HUES6 (cell line): Measurements from ENCODE around the gene C6orf89.

Experiments
- H3K27ac ChIP-seq: 2 replicates; pipeline ENCODE4 v1.7.0; 2013; ENCODE audit warnings: low read depth, mild to moderate bottlenecking, low read length, inconsistent platforms
- H3K27me3 ChIP-seq: 2 replicates; pipeline ENCODE4 v1.6.1; 2013; ENCODE audit warnings: low read length; ENCODE audit not compliant: control insufficient read depth, insufficient read depth
- H3K36me3 ChIP-seq: 2 replicates; pipeline ENCODE4 v1.6.1; 2013; ENCODE audit warnings: low read length; ENCODE audit not compliant: control insufficient read depth, insufficient read depth
- H3K4me1 ChIP-seq: 2 replicates; pipeline ENCODE4 v1.6.1; 2013; ENCODE audit warnings: low read length; ENCODE audit not compliant: control insufficient read depth, insufficient read depth
- H3K4me3 ChIP-seq: 2 replicates; pipeline ENCODE4 v1.5.1; 2013; ENCODE audit warnings: low read depth, low read length
- H3K9ac ChIP-seq: one replicate; pipeline ENCODE4 v1.6.1; 2013; ENCODE audit warnings: mild to moderate bottlenecking, low read length
- H3K9me3 ChIP-seq: 2 replicates; pipeline ENCODE4 v1.6.1; 2013; ENCODE audit warnings: low read depth, low read length; ENCODE audit not compliant: control insufficient read depth, insufficient read depth

The C6orf89 gene, protein sequence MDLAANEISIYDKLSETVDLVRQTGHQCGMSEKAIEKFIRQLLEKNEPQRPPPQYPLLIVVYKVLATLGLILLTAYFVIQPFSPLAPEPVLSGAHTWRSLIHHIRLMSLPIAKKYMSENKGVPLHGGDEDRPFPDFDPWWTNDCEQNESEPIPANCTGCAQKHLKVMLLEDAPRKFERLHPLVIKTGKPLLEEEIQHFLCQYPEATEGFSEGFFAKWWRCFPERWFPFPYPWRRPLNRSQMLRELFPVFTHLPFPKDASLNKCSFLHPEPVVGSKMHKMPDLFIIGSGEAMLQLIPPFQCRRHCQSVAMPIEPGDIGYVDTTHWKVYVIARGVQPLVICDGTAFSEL

DNA sequence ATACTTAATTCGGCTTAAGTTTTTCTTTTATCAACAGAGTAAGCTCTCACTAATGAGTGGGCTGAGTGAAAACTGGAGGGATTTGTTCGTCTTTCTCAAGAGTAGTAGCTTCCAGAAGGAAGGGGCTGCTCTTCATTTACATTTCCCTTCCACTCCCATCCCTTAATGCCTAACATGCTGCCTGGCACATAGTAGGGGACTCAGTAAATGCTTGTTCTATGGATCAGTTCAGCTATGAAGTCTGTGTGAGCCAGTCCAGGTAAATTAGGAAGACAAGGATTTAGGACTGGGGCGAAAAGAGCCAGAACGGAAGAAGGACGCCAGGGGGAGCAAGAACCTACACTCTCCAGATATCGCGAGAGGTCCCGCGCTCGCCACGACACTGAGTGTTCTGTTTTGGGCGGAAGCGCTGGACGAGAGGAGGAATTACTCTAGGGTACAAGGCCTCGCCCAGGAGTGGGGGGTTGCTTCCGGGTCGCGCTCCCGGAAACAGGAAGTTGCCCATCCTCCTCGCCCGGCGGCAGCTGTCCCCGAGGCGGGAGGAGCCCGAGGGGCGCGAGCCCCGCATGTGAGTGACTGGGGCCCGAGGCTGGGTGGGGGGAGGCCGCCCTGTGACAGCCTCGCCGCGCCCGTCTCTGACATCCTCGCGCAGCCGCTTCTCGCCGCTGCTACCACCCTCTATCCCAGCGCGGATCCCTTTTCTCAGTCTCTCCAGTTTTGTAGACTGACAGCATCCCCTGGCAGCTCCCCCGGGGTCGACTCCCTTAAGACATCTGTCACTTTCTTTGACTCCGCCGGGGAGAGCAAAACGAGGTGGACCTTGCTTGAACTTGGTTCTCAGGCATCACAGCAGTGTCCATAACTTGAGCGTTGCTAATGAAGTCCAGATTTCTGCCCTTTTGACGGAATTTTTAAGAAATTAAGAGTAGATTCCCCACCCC lies at the start of gene C6orf89:
Gene C6orf89, plus strand, starts transcription at position 492 of the 941 bp plus-strand sequence. CDS start 13,493 bp downstream, outside the sequence.
- H3K9me3 ChIP-seq = peaks cover 4% of the 10 kb centered on the region
- H3K4me3 ChIP-seq = peak within 1 kb of the TSS; percentile 79
- peaks cover 5% of the 10 kb centered on the region for H3K4me1 ChIP-seq
- peak within 1 kb of the TSS; percentile 37 for H3K9ac ChIP-seq
- H3K27me3 ChIP-seq = no peaks in the 10 kb centered on the region
- H3K36me3 ChIP-seq = no peaks in the 10 kb centered on the region
- H3K27ac ChIP-seq = peak within 1 kb of the TSS; percentile 19; the same call in 1 of the 2 replicates

DNA sequence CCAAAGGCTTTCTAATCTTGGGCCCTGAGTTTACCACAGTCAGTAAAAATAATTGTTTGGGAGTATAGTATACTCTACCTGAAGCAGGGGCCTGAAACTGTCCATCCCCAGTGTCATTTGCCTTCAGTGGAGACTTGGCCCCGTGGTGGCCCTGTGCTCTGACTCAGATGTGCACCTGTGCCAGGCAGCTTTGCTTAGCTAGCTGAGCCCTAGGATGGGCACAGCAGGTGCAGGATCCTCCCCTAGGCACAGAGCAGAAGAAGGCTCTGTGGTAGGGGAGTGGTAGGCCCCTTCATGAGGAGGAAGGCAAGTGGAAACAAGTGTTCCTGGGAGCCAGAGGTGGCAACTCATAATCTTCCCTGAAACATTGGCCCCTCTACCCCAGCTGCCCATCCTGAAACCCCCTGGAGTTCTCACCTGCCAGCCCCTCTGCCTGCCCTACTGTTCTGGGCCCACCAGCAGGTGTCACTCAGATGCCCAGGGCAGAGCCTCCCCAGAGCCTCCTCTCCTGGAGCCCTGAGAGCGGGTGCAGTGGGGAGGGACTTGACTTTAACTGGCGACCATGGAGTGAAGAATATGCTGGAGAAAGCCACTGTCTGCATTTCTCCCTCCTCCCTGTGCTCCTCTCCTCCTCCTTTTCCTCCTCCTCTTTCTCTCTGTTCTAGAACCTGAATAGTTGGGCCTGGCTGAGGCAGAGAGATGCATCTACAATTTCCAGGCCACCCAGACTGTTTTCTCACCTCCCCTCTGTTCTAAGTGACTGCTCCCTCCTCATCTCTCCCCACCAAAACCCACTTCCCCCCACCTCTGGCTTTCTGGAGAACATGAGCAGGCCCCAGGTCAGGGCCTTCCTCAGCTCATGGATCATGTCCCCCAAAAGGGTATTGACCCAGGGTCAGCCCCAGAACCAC lies 49.4 kb upstream of the C6orf89 start:
- H3K4me1 ChIP-seq = peaks cover 17% of the 10 kb centered on the region
- no peaks in the 10 kb centered on the region for H3K36me3 ChIP-seq
- no peak overlapping the region for H3K4me3 ChIP-seq
- no peak overlapping the region for H3K9ac ChIP-seq
- no peak overlapping the region for H3K27ac ChIP-seq
- peaks cover 4% of the 10 kb centered on the region; the same call in 1 of the 2 replicates for H3K9me3 ChIP-seq
- H3K27me3 ChIP-seq = peaks cover 66% of the 10 kb centered on the region

GRCh38 chr6:36837022-36837339 lies 48.8 kb upstream of the C6orf89 start:
- peaks cover 17% of the 10 kb centered on the region for H3K4me1 ChIP-seq
- no peaks in the 10 kb centered on the region for H3K36me3 ChIP-seq
- H3K4me3 ChIP-seq = no peak overlapping the region
- peaks cover 4% of the 10 kb centered on the region; the same call in 1 of the 2 replicates for H3K9me3 ChIP-seq
- no peak overlapping the region for H3K27ac ChIP-seq
- peaks cover 72% of the 10 kb centered on the region for H3K27me3 ChIP-seq
- H3K9ac ChIP-seq = no peak overlapping the region

DNA sequence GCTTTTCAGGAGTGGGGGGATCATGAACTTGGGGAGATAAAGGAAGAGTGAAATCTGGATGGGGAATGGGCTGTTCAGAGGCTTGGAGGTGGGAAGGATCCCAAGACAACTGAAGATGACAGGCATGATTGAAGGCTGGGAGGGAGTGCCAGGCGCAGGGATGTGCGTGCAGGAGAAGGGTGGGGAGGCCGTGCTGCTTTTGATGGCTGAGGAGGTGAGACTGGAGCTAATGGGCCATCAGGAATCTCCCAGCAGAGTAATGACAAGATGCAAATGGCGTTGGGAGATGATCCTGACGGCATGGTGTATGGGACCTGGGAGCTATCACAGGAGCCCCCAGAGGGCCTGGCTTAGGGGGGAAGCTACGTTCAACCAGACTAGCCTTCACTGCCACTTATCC lies 48.1 kb upstream of the C6orf89 start:
- Histone ChIP-seq H3K27me3 (peaks cover 74% of the 10 kb centered on the region), H3K4me3 (no peak overlapping the region), H3K36me3 (no peaks in the 10 kb centered on the region), H3K27ac (no peak overlapping the region), H3K9ac (no peak overlapping the region), H3K9me3 (peaks cover 4% of the 10 kb centered on the region; the same call in 1 of the 2 replicates), H3K4me1 (peaks cover 17% of the 10 kb centered on the region)

DNA sequence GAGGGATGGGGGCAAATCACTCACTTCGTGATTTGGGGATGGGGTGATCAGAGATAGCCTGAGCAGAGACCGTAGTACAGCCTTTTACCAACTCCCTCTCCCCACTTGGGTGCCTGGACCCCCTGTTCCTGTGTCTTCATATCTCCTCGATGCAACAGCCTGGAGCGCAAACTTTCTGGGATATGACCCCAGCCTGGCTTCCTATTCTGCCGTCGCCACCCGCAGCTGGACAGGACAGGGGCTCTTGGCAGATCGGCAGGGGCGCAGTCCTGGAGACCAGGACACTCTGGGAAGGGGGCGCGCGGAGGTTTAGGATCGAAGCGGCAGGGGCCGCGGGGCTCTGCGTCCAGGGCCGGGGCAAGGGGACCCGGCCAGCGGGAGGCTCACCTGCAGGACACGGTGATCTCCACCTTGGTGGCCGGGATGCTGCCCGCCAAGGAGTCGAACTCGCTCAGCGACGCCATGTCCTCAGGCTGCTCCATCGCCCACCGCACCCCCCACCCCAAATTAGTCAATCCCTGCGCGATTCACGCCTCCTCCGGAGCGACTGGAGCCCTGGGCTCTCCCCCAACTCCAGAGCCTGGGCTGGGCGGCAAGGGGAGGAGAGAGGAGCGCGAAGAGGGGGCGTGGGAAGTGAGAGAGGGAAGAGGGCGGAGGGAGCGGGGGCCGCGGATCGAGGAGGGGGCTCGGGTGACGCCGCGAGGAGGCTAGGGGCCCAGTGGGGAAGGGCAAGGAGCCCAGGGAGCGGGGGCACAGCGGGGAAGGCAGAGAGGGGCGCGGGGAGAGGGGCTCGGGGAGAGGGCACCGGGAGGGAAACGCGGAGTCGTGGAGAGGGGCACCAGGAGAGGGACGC lies 46.6 kb upstream of the C6orf89 start, which contains the start of gene CPNE5:
Gene CPNE5, minus strand, starts transcription at position 549 of the 853 bp plus-strand sequence. Its CDS starts 67 bp downstream, at position 482.
- H3K27ac ChIP-seq = no peak within 1 kb of the TSS
- H3K27me3 ChIP-seq = peaks cover 77% of the 10 kb centered on the region
- H3K9me3 ChIP-seq = no peaks in the 10 kb centered on the region
- peaks cover 17% of the 10 kb centered on the region for H3K4me1 ChIP-seq
- H3K36me3 ChIP-seq = no peaks in the 10 kb centered on the region
- no peak within 1 kb of the TSS for H3K9ac ChIP-seq
- peak within 1 kb of the TSS; percentile 64 for H3K4me3 ChIP-seq

- peak overlapping the region; percentile 64 for H3K4me3 ChIP-seq
- H3K27me3 ChIP-seq = peaks cover 76% of the 10 kb centered on the region
- no peak overlapping the region for H3K9ac ChIP-seq
- no peaks in the 10 kb centered on the region for H3K36me3 ChIP-seq
- H3K4me1 ChIP-seq = peaks cover 16% of the 10 kb centered on the region
- no peak overlapping the region for H3K27ac ChIP-seq
- no peaks in the 10 kb centered on the region for H3K9me3 ChIP-seq
Observed at GRCh38 chr6:36839749-36840431, 45.9 kb upstream of the C6orf89 start.

- peak overlapping the region; percentile 64 for H3K4me3 ChIP-seq
Observed at GRCh38 chr6:36840432-36841403, 45.0 kb upstream of the C6orf89 start.

GRCh38 chr6:36841756-36842155 lies 44.0 kb upstream of the C6orf89 start:
- H3K27ac ChIP-seq = no peak overlapping the region
- no peaks in the 10 kb centered on the region for H3K9me3 ChIP-seq
- peaks cover 11% of the 10 kb centered on the region for H3K4me1 ChIP-seq
- H3K9ac ChIP-seq = no peak overlapping the region
- H3K36me3 ChIP-seq = no peaks in the 10 kb centered on the region
- H3K4me3 ChIP-seq = no peak overlapping the region
- peaks cover 57% of the 10 kb centered on the region for H3K27me3 ChIP-seq

More at GRCh38 chr6:36840432-36841403, 45.0 kb upstream of the C6orf89 start:
- Histone ChIP-seq H3K27me3 (peaks cover 67% of the 10 kb centered on the region), H3K9ac (no peak overlapping the region), H3K27ac (no peak overlapping the region), H3K9me3 (no peaks in the 10 kb centered on the region), H3K36me3 (no peaks in the 10 kb centered on the region), H3K4me1 (peaks cover 11% of the 10 kb centered on the region)

DNA sequence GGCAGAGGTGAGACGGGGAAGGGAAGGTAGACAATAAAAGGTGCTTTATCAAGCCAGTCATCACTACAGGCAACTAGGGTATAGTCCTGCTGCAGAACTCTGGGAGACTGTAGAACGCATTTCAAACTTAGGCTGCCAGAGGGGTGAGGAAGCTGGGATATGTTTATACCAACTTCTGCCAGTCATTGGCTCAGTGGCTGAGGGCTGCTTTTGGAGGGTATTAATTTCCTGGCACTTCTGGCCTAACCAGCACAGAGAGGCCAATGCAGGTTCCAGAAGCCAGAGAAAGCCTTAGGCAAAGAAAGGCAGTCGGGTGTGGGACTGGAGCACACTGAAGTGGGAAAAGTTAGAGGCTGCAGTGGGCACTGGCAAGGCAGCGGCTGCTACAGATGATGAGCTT lies 42.6 kb upstream of the C6orf89 start:
- H3K9ac ChIP-seq = no peak overlapping the region
- H3K4me3 ChIP-seq = no peak overlapping the region
- no peaks in the 10 kb centered on the region for H3K36me3 ChIP-seq
- no peaks in the 10 kb centered on the region for H3K9me3 ChIP-seq
- H3K4me1 ChIP-seq = peaks cover 14% of the 10 kb centered on the region
- peaks cover 43% of the 10 kb centered on the region for H3K27me3 ChIP-seq
- no peak overlapping the region for H3K27ac ChIP-seq
